HepG2 (cell line): ENCODE data around the gene CREBRF. TPM values are rescaled to one million over a fixed set of nuclear protein-coding genes. Genes with fewer than 3 reads are reported as not detected.

Source experiments
- HNF4G ChIP-seq, 2 experiments: sonication (generic) in 1 of 2; formaldehyde crosslinking in 1 of 2; IDR thresholded peaks; 2 replicates each; pipeline versions ENCODE4 v1.4.0 to v1.6.1; 2011 to 2020; ENCODE audit warnings: borderline replicate concordance in 2 of 2, low read depth in 2 of 2, mild to moderate bottlenecking in 2 of 2, low read length in 1 of 2, missing genetic modification reagents in 1 of 2, moderate library complexity in 1 of 2
- KLF11 ChIP-seq: IDR thresholded peaks from 2 replicates; pipeline ENCODE4 v1.6.1; 2016; ENCODE audit warnings: missing compliant biosample characterization
- MEF2D ChIP-seq: sonication (generic); formaldehyde crosslinking; IDR thresholded peaks from 2 replicates; pipeline ENCODE4 v1.5.1; 2020; ENCODE audit warnings: mild to moderate bottlenecking, missing genetic modification reagents
- MLLT10 ChIP-seq: sonication (generic); formaldehyde crosslinking; IDR thresholded peaks from 2 replicates; pipeline ENCODE4 v1.4.0; 2020; ENCODE audit warnings: missing genetic modification reagents
- PAF1 ChIP-seq: IDR thresholded peaks from 2 replicates; pipeline ENCODE4 v1.6.1; 2016; ENCODE audit warnings: missing genetic modification reagents, missing compliant biosample characterization
- PAX8 ChIP-seq: sonication (generic); formaldehyde crosslinking; IDR thresholded peaks from 2 replicates; pipeline ENCODE4 v1.8.0; 2022; ENCODE audit warnings: mild to moderate bottlenecking, missing genetic modification reagents, borderline replicate concordance
- RNF2 ChIP-seq: fragments of 450-650 bp; conservative IDR thresholded peaks from 2 replicates; pipeline ENCODE4 v1.6.1; 2016; ENCODE audit warnings: low read depth
- TCF7 ChIP-seq: sonication (generic); IDR thresholded peaks from 2 replicates; pipeline ENCODE4 v1.6.1; 2016; ENCODE audit warnings: antibody characterized with exemption, low read depth
- ZFAT ChIP-seq: sonication (generic); formaldehyde crosslinking; conservative IDR thresholded peaks from 2 replicates; pipeline ENCODE4 v1.8.1; 2023; ENCODE audit warnings: missing genetic modification reagents, inconsistent platforms
- ZNF3 ChIP-seq: IDR thresholded peaks from 2 replicates; pipeline ENCODE4 v1.7.0; 2017; ENCODE audit warnings: inconsistent platforms
- ZNF773 ChIP-seq: sonication (generic); formaldehyde crosslinking; IDR thresholded peaks from 2 replicates; pipeline ENCODE4 v1.4.0; 2020; ENCODE audit warnings: missing genetic modification reagents, borderline replicate concordance
- ZSCAN30 ChIP-seq: sonication (generic); formaldehyde crosslinking; IDR thresholded peaks from 2 replicates; pipeline ENCODE4 v1.5.0; 2020; ENCODE audit warnings: mild to moderate bottlenecking, missing genetic modification reagents
- ZZZ3 ChIP-seq: sonication (generic); formaldehyde crosslinking; IDR thresholded peaks from 2 replicates; pipeline ENCODE4 v1.4.0; 2020; ENCODE audit warnings: missing genetic modification reagents, mild to moderate bottlenecking, borderline replicate concordance
- polyA plus RNA-seq, 8 experiments: library from polyadenylated mRNA; depleted of rRNA in 3 of 8; stranded (reverse) in 7 of 8; unstranded in 1 of 8; fragments of >200 nt; fragmentation: Illumina TruSeq in 4 of 8; extraction: Trizol in 4 of 8; gene quantifications; 2 replicates each; pipeline versions ENCODE4 v1.2.1 to v1.2.3, GENCODE V29; 2011 to 2016; ENCODE audit warnings: low read depth in 4 of 8, missing spikeins in 1 of 8, mixed read lengths in 1 of 8; ENCODE audit not compliant: insufficient read depth in 1 of 8
- total RNA-seq, 5 experiments: library from RNA; depleted of rRNA; stranded (reverse); fragments of >200 nt; fragmentation: Illumina TruSeq; extraction: Trizol; gene quantifications; 2 replicates each; pipeline ENCODE4 v1.2.3, GENCODE V29; 2016; ENCODE audit warnings: low read depth in 1 of 5
- TF ChIP-seq, protein P1 (sequence below), 2 experiments: sonication (generic) in 1 of 2; formaldehyde crosslinking in 1 of 2; IDR thresholded peaks; 2 replicates each; pipeline versions ENCODE4 v1.4.0 to v1.6.1; 2016 to 2020; ENCODE audit warnings: borderline replicate concordance in 1 of 2, low read depth in 1 of 2, mild to moderate bottlenecking in 1 of 2, missing genetic modification reagents in 1 of 2
- TF ChIP-seq, protein P2 (sequence below): sonication (generic); formaldehyde crosslinking; IDR thresholded peaks from 2 replicates; pipeline ENCODE4 v1.4.0; 2020; ENCODE audit warnings: mild to moderate bottlenecking, missing genetic modification reagents

Gene CREBRF
- total and polyA plus RNA-seq, 2 of the 13 experiments (the other 11 are each of a cell fraction or from before 2014, with no cell fraction given) = 4.5 to 10.2 TPM

DNA sequence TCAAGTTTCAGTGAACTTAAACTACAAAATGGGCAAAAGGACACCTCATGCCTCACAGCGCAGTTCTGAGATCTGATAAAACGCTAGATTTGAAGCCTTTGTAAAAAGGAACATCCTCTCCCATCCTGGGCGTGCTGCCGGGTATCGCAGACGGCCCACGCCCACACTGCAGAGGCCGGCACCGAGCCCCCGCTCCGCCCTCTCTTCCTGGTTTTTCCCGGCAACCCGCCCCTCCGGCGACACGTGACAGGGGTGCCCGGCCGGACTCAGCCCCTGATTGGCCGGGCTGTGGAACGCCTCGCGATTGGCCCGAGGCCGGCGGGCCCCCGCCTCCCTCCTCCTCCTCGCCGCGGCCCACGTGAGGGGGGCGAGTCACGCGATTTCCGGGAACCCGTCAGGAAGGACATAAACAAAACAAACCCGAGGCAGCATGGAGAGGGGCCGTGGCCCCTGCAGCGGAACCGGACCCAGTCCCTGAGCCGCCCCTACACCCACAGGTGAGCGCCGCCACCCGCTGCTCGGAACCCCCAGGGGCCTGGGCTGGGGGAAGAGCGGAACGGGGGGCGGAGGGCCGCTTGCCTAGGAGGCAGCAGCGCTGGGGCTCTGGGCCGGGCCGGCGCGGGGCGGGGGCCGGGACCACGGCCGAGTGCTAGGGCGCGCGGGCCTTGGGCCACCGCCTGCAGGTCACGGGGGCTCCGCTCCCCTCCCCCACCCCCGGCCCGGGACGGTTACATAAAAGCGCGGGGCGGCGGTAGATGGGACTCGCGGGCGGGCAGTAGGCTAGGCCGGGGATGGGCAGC lies at the start of gene CREBRF (continued):
- TF ChIP-seq, protein P1, sequence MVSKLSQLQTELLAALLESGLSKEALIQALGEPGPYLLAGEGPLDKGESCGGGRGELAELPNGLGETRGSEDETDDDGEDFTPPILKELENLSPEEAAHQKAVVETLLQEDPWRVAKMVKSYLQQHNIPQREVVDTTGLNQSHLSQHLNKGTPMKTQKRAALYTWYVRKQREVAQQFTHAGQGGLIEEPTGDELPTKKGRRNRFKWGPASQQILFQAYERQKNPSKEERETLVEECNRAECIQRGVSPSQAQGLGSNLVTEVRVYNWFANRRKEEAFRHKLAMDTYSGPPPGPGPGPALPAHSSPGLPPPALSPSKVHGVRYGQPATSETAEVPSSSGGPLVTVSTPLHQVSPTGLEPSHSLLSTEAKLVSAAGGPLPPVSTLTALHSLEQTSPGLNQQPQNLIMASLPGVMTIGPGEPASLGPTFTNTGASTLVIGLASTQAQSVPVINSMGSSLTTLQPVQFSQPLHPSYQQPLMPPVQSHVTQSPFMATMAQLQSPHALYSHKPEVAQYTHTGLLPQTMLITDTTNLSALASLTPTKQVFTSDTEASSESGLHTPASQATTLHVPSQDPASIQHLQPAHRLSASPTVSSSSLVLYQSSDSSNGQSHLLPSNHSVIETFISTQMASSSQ (IDR thresholded peaks at IDR 0.05; ENCODE audit: low read depth) = no peak
- TF ChIP-seq, protein P1 (CRISPR knock-in tag; IDR thresholded peaks at IDR 0.05; ENCODE audit: borderline replicate concordance) = no peak; the same call in 1 of the 2 replicates
- TF ChIP-seq PAF1 (CRISPR knock-in tag) (no peak), ZSCAN30 (CRISPR knock-in tag) (no peak), ZZZ3 (no peak; the same call in 1 of the 2 replicates), MLLT10 (CRISPR knock-in tag) (no peak), RNF2 (no peak), MEF2D (CRISPR knock-in tag) (0 out of 2 replicates have a peak, but pooled peaks have one; percentile 48), PAX8 (CRISPR knock-in tag) (no peak), ZNF773 (CRISPR knock-in tag) (no peak), TCF7 (no peak), HNF4G (IDR thresholded peaks at IDR 0.05; ENCODE audit: borderline replicate concordance, low read depth, low read length) (peak; percentile 23; the same call in 1 of the 2 replicates), HNF4G (CRISPR knock-in tag; IDR thresholded peaks at IDR 0.05; ENCODE audit: borderline replicate concordance, low read depth) (no peak), ZNF3 (no peak), ZFAT (no peak), KLF11 (0 out of 2 replicates have a peak, but pooled peaks have one; percentile 84)
- TF ChIP-seq, protein P2, sequence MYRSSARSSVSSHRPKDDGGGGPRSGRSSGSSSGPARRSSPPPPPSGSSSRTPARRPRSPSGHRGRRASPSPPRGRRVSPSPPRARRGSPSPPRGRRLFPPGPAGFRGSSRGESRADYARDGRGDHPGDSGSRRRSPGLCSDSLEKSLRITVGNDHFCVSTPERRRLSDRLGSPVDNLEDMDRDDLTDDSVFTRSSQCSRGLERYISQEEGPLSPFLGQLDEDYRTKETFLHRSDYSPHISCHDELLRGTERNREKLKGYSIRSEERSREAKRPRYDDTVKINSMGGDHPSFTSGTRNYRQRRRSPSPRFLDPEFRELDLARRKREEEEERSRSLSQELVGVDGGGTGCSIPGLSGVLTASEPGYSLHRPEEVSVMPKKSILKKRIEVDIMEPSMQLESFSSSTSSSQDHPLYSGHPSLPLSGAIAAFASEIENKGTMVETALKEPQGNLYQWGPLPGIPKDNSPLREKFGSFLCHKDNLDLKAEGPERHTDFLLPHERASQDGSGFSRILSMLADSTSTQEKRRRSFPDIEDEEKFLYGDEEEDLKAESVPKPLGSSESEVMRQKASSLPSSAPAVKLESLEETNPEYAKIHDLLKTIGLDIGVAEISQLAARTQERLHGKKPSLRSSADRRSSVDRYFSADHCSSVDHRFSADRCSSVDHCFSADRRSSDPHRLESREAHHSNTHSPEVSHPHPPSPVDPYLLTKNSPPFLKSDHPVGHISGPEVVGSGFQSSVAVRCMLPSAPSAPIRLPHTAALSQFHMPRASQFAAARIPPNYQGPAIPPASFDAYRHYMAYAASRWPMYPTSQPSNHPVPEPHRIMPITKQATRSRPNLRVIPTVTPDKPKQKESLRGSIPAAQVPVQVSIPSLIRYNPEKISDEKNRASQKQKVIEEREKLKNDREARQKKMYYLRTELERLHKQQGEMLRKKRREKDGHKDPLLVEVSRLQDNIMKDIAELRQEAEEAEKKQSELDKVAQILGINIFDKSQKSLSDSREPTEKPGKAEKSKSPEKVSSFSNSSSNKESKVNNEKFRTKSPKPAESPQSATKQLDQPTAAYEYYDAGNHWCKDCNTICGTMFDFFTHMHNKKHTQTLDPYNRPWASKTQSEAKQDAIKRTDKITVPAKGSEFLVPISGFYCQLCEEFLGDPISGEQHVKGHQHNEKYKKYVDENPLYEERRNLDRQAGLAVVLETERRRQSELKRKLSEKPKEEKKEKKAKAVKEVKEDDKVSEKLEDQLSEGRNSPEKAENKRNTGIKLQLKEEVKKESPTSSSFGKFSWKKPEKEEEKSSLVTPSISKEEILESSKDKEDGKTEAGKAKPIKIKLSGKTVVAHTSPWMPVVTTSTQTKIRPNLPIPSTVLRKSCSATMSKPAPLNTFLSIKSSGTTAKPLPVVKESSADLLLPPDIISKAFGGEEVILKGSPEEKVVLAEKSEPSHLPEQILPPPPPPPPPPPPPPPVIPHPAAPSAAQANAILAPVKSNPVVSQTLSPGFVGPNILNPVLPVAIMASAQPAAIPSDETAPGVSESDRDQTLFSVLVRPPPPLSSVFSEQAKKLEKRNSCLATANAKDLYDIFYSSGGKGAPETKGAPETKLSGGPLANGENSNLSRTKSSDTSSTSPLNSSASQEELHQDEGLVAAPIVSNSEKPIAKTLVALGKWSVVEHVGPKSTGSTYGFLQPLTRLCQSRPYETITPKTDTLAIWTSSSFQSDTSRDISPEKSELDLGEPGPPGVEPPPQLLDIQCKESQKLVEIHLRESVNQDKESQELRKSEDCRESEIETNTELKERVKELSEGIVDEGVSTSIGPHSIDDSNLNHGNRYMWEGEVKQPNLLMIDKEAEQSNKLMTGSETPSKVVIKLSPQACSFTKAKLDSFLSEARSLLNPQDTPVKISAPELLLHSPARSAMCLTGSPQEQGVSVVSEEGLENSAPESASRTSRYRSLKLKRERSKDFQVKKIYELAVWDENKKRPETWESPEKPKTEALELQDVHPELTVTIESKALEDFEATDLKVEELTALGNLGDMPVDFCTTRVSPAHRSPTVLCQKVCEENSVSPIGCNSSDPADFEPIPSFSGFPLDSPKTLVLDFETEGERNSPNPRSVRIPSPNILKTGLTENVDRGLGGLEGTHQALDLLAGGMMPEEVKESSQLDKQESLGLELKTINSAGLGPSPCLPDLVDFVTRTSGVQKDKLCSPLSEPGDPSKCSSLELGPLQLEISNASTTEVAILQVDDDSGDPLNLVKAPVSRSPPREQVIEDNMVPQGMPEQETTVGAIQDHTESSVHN (CRISPR knock-in tag) = no peak
